HUES64 (cell line): ENCODE results near the gene NSG1.

Experiments
- H3K27ac ChIP-seq: 2 replicates; pipeline ENCODE4 v1.7.0; 2013; ENCODE audit warnings: low read depth, low read length, inconsistent platforms
- H3K27me3 ChIP-seq: 2 replicates; pipeline ENCODE4 v1.6.1; 2013; ENCODE audit warnings: mild to moderate bottlenecking, low read length; ENCODE audit not compliant: insufficient read depth
- H3K36me3 ChIP-seq: 2 replicates; pipeline ENCODE4 v1.6.1; 2013; ENCODE audit warnings: mild to moderate bottlenecking, low read length; ENCODE audit not compliant: insufficient read depth
- H3K4me1 ChIP-seq: 2 replicates; pipeline ENCODE4 v1.6.1; 2013; ENCODE audit warnings: mild to moderate bottlenecking, low read length, moderate library complexity; ENCODE audit not compliant: insufficient read depth
- H3K4me3 ChIP-seq: 2 replicates; pipeline ENCODE4 v1.5.1; 2013; ENCODE audit warnings: mild to moderate bottlenecking, low read length, moderate library complexity
- H3K9ac ChIP-seq: 2 replicates; pipeline ENCODE4 v1.6.1; 2013; ENCODE audit warnings: mild to moderate bottlenecking, low read depth, low read length
- H3K9me3 ChIP-seq: 2 replicates; pipeline ENCODE4 v1.6.1; 2013; ENCODE audit warnings: low read depth, low read length; ENCODE audit not compliant: insufficient read depth
- whole genome bisulfite sequencing: fragments of 150-250, 120-280 bp; methylation state at CpG from one replicate; pipeline ENCODE4 v1.1.7; 2013; ENCODE audit warnings: missing lambda C conversion rate; 5-methylcytosine and 5-hydroxymethylcytosine counted together

The NSG1 gene

GRCh38 chr4:4355302-4355701 is 31.6 kb upstream of the NSG1 start:
- Histone ChIP-seq H3K27me3 (no peaks in the 10 kb centered on the region), H3K4me1 (peaks cover 7% of the 10 kb centered on the region; the same call in 1 of the 2 replicates), H3K9me3 (no peaks in the 10 kb centered on the region), H3K9ac (no peak overlapping the region), H3K4me3 (no peak overlapping the region), H3K27ac (no peak overlapping the region), H3K36me3 (no peaks in the 10 kb centered on the region)
- 55% methylated on average over 1 of the region's 1 CpG for WGBS

GRCh38 chr4:4356106-4357041 is 30.5 kb upstream of the NSG1 start:
- Histone ChIP-seq H3K9ac (no peak overlapping the region), H3K4me1 (peaks cover 7% of the 10 kb centered on the region; the same call in 1 of the 2 replicates), H3K4me3 (no peak overlapping the region), H3K27ac (no peak overlapping the region), H3K27me3 (no peaks in the 10 kb centered on the region), H3K9me3 (no peaks in the 10 kb centered on the region), H3K36me3 (no peaks in the 10 kb centered on the region)
- 90% methylated on average over 26 of the region's 26 CpGs for WGBS

- 65% methylated on average over 13 of the region's 13 CpGs for WGBS
- Histone ChIP-seq H3K9me3 (no peaks in the 10 kb centered on the region), H3K9ac (no peak overlapping the region), H3K4me1 (peaks cover 7% of the 10 kb centered on the region; the same call in 1 of the 2 replicates), H3K27me3 (no peaks in the 10 kb centered on the region), H3K27ac (no peak overlapping the region), H3K4me3 (no peak overlapping the region), H3K36me3 (no peaks in the 10 kb centered on the region)
Measured at GRCh38 chr4:4358093-4358854, 28.6 kb upstream of the NSG1 start.

- Histone ChIP-seq H3K9ac (no peak overlapping the region), H3K27me3 (no peaks in the 10 kb centered on the region)
- 95% methylated on average over 8 of the region's 8 CpGs for WGBS
Measured at GRCh38 chr4:4361883-4362282, 25.0 kb upstream of the NSG1 start.

GRCh38 chr4:4362991-4363697 is 23.8 kb upstream of the NSG1 start:
- Histone ChIP-seq H3K27ac (no peak overlapping the region), H3K9me3 (no peaks in the 10 kb centered on the region), H3K4me3 (no peak overlapping the region), H3K36me3 (no peaks in the 10 kb centered on the region), H3K4me1 (peaks cover 7% of the 10 kb centered on the region; the same call in 1 of the 2 replicates), H3K27me3 (no peaks in the 10 kb centered on the region), H3K9ac (no peak overlapping the region)
- 81% methylated on average over 16 of the region's 16 CpGs for WGBS

More at GRCh38 chr4:4361883-4362282, 25.0 kb upstream of the NSG1 start:
- no peaks in the 10 kb centered on the region for H3K36me3 ChIP-seq
- H3K9me3 ChIP-seq = no peaks in the 10 kb centered on the region
- H3K27ac ChIP-seq = no peak overlapping the region
- peaks cover 7% of the 10 kb centered on the region; the same call in 1 of the 2 replicates for H3K4me1 ChIP-seq
- no peak overlapping the region for H3K4me3 ChIP-seq

GRCh38 chr4:4364061-4364460 is 22.8 kb upstream of the NSG1 start:
- Histone ChIP-seq H3K4me3 (no peak overlapping the region), H3K36me3 (no peaks in the 10 kb centered on the region), H3K9ac (no peak overlapping the region), H3K9me3 (no peaks in the 10 kb centered on the region), H3K27me3 (no peaks in the 10 kb centered on the region), H3K27ac (no peak overlapping the region), H3K4me1 (no peaks in the 10 kb centered on the region)
- WGBS = 94% methylated on average over 3 of the region's 3 CpGs

- WGBS = 81% methylated on average over 9 of the region's 9 CpGs
- no peak overlapping the region for H3K9ac ChIP-seq
Measured at GRCh38 chr4:4364486-4365208, 22.3 kb upstream of the NSG1 start.

GRCh38 chr4:4368809-4369580 is 17.9 kb upstream of the NSG1 start:
- no peaks in the 10 kb centered on the region for H3K4me1 ChIP-seq
- no peak overlapping the region for H3K27ac ChIP-seq
- 85% methylated on average over 11 of the region's 11 CpGs for WGBS
- no peak overlapping the region for H3K9ac ChIP-seq
- no peaks in the 10 kb centered on the region for H3K9me3 ChIP-seq
- H3K36me3 ChIP-seq = no peaks in the 10 kb centered on the region
- H3K27me3 ChIP-seq = no peaks in the 10 kb centered on the region
- H3K4me3 ChIP-seq = no peak overlapping the region

More at GRCh38 chr4:4364486-4365208, 22.3 kb upstream of the NSG1 start:
- no peak overlapping the region for H3K27ac ChIP-seq
- no peaks in the 10 kb centered on the region for H3K27me3 ChIP-seq
- no peak overlapping the region for H3K4me3 ChIP-seq
- no peaks in the 10 kb centered on the region for H3K9me3 ChIP-seq
- H3K36me3 ChIP-seq = no peaks in the 10 kb centered on the region
- H3K4me1 ChIP-seq = no peaks in the 10 kb centered on the region

- no peak overlapping the region for H3K9ac ChIP-seq
- no peak overlapping the region for H3K4me3 ChIP-seq
- H3K36me3 ChIP-seq = no peaks in the 10 kb centered on the region
- no peaks in the 10 kb centered on the region for H3K9me3 ChIP-seq
- H3K4me1 ChIP-seq = no peaks in the 10 kb centered on the region
- peaks cover 3% of the 10 kb centered on the region; the same call in 1 of the 2 replicates for H3K27me3 ChIP-seq
- H3K27ac ChIP-seq = no peak overlapping the region
- 89% methylated on average over 6 of the region's 6 CpGs for WGBS
Measured at GRCh38 chr4:4374388-4375098, 12.4 kb upstream of the NSG1 start.
